ENCODE results near the gene DPP6. TPM values are rescaled to one million over a fixed set of nuclear protein-coding genes. Genes with fewer than 3 reads are reported as not detected.

Gene DPP6
- total RNA-seq, 4 donors from 2014 or later, result 0.38 TPM; not detected in 2

DNA sequence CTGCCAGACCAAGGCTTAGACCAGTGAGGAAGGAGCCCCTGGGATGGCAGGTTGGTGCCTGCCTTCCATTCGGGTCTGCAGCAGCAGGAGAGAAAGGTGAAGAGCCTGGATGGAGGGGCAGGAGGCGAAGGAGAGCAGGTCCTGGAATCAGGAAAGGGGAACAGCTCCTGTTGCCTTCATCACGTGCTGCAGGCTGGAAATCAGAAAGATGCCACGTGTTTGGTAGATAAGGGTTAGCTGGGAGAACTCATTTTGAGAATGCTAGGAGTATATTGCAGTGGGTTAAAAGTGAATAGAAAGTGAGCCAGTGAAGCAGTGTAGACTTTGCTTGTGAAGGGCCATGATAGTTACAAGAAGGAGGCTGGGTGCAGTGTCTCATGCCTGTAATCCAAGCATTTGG, 579.0 kb downstream of the DPP6 start:
- Histone ChIP-seq H3K27me3 (no peaks in the 10 kb centered on the region), H3K4me3 (no peak overlapping the region), H3K4me1 (no peaks in the 10 kb centered on the region), H3K27ac (no peak overlapping the region), H3K36me3 (no peaks in the 10 kb centered on the region), H3K9me3 (peaks cover 0 to 6% (median 5%) of the 10 kb centered on the region in 3 donors)
- 44 to 48% methylated on average over 4 of the region's 4 CpGs for WGBS, 2 donors
- intact Hi-C loops (cut with DNase I), result no loop called here
- TF ChIP-seq POLR2A (IDR thresholded peaks at IDR 0.05), result no peak
- TF ChIP-seq, protein P1, sequence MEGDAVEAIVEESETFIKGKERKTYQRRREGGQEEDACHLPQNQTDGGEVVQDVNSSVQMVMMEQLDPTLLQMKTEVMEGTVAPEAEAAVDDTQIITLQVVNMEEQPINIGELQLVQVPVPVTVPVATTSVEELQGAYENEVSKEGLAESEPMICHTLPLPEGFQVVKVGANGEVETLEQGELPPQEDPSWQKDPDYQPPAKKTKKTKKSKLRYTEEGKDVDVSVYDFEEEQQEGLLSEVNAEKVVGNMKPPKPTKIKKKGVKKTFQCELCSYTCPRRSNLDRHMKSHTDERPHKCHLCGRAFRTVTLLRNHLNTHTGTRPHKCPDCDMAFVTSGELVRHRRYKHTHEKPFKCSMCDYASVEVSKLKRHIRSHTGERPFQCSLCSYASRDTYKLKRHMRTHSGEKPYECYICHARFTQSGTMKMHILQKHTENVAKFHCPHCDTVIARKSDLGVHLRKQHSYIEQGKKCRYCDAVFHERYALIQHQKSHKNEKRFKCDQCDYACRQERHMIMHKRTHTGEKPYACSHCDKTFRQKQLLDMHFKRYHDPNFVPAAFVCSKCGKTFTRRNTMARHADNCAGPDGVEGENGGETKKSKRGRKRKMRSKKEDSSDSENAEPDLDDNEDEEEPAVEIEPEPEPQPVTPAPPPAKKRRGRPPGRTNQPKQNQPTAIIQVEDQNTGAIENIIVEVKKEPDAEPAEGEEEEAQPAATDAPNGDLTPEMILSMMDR (IDR thresholded peaks at IDR 0.05), result no peak
- no peak for DNase-seq

DNA sequence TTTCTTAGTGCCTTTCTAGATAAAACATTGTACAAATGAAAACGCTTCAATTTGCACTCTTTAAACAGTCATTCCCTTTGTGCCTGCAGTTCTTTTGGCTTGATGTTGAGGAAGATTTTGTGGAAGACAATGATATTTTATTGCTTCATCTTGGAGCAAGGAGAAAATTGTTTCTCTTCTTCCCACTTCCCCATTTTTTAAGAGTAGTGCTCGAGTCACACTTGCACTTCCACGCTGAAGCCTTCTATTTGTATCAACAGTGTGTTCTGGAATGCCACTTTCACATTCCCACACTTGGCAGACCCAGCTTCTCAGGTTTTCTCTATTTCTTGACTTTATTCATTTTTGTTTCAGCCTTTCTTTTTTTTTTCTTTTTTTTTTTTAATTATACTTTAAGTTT, 581.4 kb downstream of the DPP6 start:
- 54 to 67% methylated on average over 3 of the region's 3 CpGs for WGBS, 2 donors
- peaks cover 0 to 8% (median 5%) of the 10 kb centered on the region in 3 donors for H3K9me3 ChIP-seq
- H3K4me3 ChIP-seq, result no peak overlapping the region
- H3K4me1 ChIP-seq, result no peaks in the 10 kb centered on the region
- intact Hi-C loops (cut with DNase I), result no loop called here
- TF ChIP-seq, protein P1 (IDR thresholded peaks at IDR 0.05), result no peak
- TF ChIP-seq POLR2A (IDR thresholded peaks at IDR 0.05), result no peak
- H3K27ac ChIP-seq, result no peak overlapping the region
- no peaks in the 10 kb centered on the region for H3K36me3 ChIP-seq
- H3K27me3 ChIP-seq, result no peaks in the 10 kb centered on the region
- DNase-seq, result no peak

DNA sequence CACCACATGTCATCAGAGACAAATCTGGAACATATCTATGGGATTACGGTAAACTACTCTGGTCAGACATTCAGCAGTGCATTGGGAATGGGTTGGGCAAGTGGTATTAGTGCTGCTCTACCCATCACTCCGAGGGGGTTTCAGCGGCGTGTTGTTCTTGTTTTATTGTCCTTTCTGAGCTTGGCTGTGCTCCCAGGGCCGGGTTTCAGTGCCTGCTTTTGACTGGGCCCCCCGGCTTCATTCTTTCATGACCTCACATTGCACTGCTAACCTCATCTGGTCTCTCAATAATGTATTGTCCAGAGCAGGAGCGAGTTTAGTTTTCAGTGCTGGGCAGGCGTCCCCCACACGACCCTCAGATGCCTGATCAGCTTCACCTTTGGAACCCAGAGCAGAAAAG, 586.1 kb downstream of the DPP6 start:
- Histone ChIP-seq H3K9me3 (peaks cover 0 to 11% (median 5%) of the 10 kb centered on the region in 3 donors), H3K27me3 (no peaks in the 10 kb centered on the region), H3K4me3 (no peak overlapping the region), H3K27ac (no peak overlapping the region), H3K36me3 (no peaks in the 10 kb centered on the region), H3K4me1 (no peaks in the 10 kb centered on the region)
- 55 to 58% methylated on average over 7 to 9 of the region's 9 CpGs for WGBS, 2 donors
- DNase-seq, result no peak
- TF ChIP-seq, protein P1 (IDR thresholded peaks at IDR 0.05), result no peak
- no peak for TF ChIP-seq POLR2A (IDR thresholded peaks at IDR 0.05)
- intact Hi-C loops (cut with DNase I), result no loop called here

DNA sequence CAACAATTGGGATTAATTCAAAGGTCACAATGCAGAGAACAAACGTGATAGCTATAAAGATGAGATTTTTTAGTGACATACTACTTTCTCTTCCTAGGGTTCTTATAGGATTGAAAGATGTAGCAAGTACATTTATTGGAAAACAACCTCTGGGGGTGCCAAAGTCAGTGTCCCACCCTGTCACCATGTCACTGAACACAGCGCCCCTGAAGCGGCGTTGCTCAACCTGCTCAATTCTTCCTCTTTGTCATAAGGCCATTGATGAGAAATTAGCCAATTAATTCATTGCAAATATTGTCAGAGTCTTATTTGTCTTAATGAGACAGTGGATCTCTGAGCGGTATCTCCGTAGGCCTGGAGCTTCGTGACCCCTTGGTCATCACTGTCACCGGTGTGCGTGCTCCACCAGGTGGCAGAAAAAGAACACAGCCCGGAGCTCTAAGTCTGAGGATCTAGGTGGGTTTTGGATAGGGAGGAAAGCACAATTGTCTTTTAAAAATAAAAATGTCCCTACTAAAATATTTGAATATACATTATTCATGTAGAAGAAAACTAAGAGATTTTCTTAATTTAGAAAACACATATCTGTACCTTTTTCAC, 588.2 kb downstream of the DPP6 start:
- intact Hi-C loops (cut with DNase I), result no loop called here
- no peaks in the 10 kb centered on the region for H3K4me1 ChIP-seq
- no peaks in the 10 kb centered on the region for H3K27me3 ChIP-seq
- H3K9me3 ChIP-seq, result peaks cover 0 to 11% (median 0%) of the 10 kb centered on the region in 3 donors
- no peak for TF ChIP-seq POLR2A (IDR thresholded peaks at IDR 0.05)
- TF ChIP-seq, protein P1 (IDR thresholded peaks at IDR 0.05), result no peak
- H3K4me3 ChIP-seq, result no peak overlapping the region
- no peak for DNase-seq
- WGBS, 2 donors, result 35 to 58% methylated on average over 10 of the region's 10 CpGs
- no peaks in the 10 kb centered on the region for H3K36me3 ChIP-seq
- H3K27ac ChIP-seq, result no peak overlapping the region

DNA sequence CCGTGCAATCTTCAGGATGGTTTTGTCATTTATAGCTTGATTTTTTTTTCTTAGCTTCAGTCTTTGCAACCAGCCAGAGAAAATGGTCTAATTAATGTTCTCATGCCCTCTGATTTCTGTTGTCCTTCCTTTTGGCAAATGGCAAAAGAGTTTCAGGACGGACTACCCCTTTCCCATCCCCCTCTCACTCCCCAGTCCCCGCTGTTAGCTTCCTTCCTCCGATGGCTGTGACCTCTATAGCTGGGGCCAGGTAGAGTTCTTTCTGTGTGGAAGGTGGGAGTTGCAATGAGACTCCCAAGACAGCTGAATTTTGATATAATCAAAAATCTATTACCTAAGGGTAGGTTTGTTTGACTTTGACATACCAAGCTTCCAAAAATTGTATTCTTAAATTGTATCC, 588.7 kb downstream of the DPP6 start:
- no peak overlapping the region for H3K27ac ChIP-seq
- no peaks in the 10 kb centered on the region for H3K27me3 ChIP-seq
- WGBS, 2 donors, result 32 to 44% methylated on average over 4 of the region's 4 CpGs
- H3K36me3 ChIP-seq, result no peaks in the 10 kb centered on the region
- no peak overlapping the region for H3K4me3 ChIP-seq
- no peaks in the 10 kb centered on the region for H3K4me1 ChIP-seq
- no peak for TF ChIP-seq POLR2A (IDR thresholded peaks at IDR 0.05)
- TF ChIP-seq, protein P1 (IDR thresholded peaks at IDR 0.05), result no peak
- H3K9me3 ChIP-seq, result peaks cover 0 to 7% (median 0%) of the 10 kb centered on the region in 3 donors
- intact Hi-C loops (cut with DNase I), result no loop called here
- DNase-seq, result no peak
